Transverse colon (tissue), 4 donors: ENCODE results near the gene ICAM1. TPM values are rescaled to one million over a fixed set of nuclear protein-coding genes. Genes with fewer than 3 reads are reported as not detected.

ENCODE experiments used
- DNase-seq: peaks from one replicate; pipeline ENCODE4 v3.0.0-alpha.2; 2019
- H3K27ac ChIP-seq, 4 donors: fragments of 200-600 bp; sonication (generic); 2 replicates each; pipeline ENCODE4 v1.5.1; 2016 to 2018; ENCODE audit warnings: inconsistent platforms in 4 of 4
- H3K27me3 ChIP-seq: fragments of 200-600 bp; sonication (generic); 2 replicates; pipeline ENCODE4 v1.5.1; 2017; ENCODE audit warnings: inconsistent platforms
- H3K36me3 ChIP-seq, 4 donors: fragments of 200-600 bp; sonication (generic); 2 replicates each; pipeline ENCODE4 v1.5.1; 2017 to 2019; ENCODE audit warnings: inconsistent platforms in 4 of 4
- H3K4me1 ChIP-seq, 4 donors: fragments of 200-600 bp; sonication (generic); 2 replicates each; pipeline ENCODE4 v1.5.1; 2017 to 2020; ENCODE audit warnings: inconsistent platforms in 4 of 4
- H3K4me3 ChIP-seq, 4 donors: fragments of 200-600 bp; sonication (generic); 1 replicate in 1 of 4; 2 replicates in 3 of 4; pipeline versions ENCODE4 v1.5.1 to v1.6.1; 2017 to 2019; ENCODE audit warnings: inconsistent platforms in 4 of 4
- H3K9me3 ChIP-seq, 2 donors: fragments of 200-600 bp; sonication (generic); 2 replicates each; pipeline ENCODE4 v1.5.1; 2017 to 2019; ENCODE audit warnings: inconsistent platforms in 2 of 2
- EP300 ChIP-seq: sonication (generic); formaldehyde crosslinking; IDR thresholded peaks from one replicate; pipeline ENCODE4 v1.6.1; 2017; ENCODE audit warnings: antibody characterized with exemption, low read depth
- POLR2A ChIP-seq: fragments of 450-650 bp; IDR thresholded peaks from one replicate; pipeline ENCODE4 v1.6.1; 2016; ENCODE audit warnings: antibody characterized with exemption, mild to moderate bottlenecking, moderate library complexity
- POLR2AphosphoS5 ChIP-seq, 3 donors: sonication (generic); formaldehyde crosslinking; IDR thresholded peaks; one replicate each; pipeline ENCODE4 v1.6.1; 2016; ENCODE audit warnings: antibody characterized with exemption in 3 of 3
- WGBS, 2 donors: methylation state at CpG; one replicate each; pipeline ENCODE4 v1.1.5; 2018; ENCODE audit warnings: low coverage in 1 of 2; 5-methylcytosine and 5-hydroxymethylcytosine counted together
- in situ Hi-C, 4 donors: fragments of 200-750 bp; cut with MboI; loops; one replicate each; pipeline versions ENCODE4 v1.15.0 to v1.15.1; 2017; ENCODE audit warnings: low sequenced_read_pairs in 3 of 4, low pct_ligation_motif_present in 1 of 4, low pct_unique_long_range_greater_than_20kb in 1 of 4
- intact Hi-C: fragments of 100-400 bp; cut with DNase I; formaldehyde crosslinking; loops from one replicate; pipeline ENCODE4 v1.15.1; 2023; ENCODE audit warnings: low total_unique reads
- total RNA-seq, 4 donors: library from RNA; depleted of rRNA; stranded (reverse); fragments of >200 nt; gene quantifications; one replicate each; pipeline ENCODE4 v1.1.0, GENCODE V29; 2016
- TF ChIP-seq, protein P1 (sequence below), 5 experiments: fragments of 200-600 bp in 3 of 5; fragments of 450-650 bp in 2 of 5; sonication (generic) in 3 of 5; IDR thresholded peaks; 1 replicate in 2 of 5; 2 replicates in 3 of 5; pipeline ENCODE4 v1.5.1; 2016 to 2017; ENCODE audit warnings: antibody characterized with exemption in 5 of 5, inconsistent platforms in 3 of 5, mild to moderate bottlenecking in 2 of 5, moderate library complexity in 1 of 5

ICAM1 gene
- total RNA-seq, 4 donors from 2014 or later, result 6.4 to 26.6 (median 7.7) TPM

DNA sequence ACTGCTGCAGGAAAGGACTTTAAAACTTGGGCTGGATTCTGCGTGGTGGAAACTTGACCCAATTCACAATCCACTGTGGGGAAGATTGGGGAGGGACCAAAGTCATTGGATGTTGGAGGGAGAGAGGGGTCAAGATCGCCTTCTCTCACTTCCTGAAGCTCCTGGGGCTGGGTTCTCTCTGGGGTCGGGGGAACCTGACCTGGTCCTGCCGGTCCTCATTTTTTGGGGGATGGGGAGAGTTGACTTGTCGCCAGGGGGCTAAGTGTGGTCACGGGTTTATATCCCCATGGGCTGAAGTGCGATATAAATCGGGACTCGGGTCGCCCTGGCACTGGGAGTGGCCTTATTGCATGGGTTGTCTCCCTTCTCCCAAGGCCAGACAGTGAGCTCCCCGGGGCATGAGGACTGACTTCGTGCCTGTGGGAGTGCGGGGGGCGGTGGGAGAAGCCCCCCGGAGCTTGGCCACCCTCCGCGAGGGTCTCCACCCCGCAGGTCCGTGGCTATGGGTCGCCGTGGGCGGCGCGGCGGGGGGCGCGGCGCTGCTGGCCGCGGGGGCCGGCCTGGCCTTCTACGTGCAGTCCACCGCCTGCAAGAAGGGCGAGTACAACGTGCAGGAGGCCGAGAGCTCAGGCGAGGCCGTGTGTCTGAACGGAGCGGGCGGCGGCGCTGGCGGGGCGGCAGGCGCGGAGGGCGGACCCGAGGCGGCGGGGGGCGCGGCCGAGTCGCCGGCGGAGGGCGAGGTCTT, 25.1 kb downstream of the ICAM1 start:
- in situ Hi-C loops, result no loop called here
- Histone ChIP-seq H3K27ac (no peak overlapping the region), H3K4me1 (peaks cover 23 to 43% (median 39%) of the 10 kb centered on the region in 4 donors), H3K27me3 (peaks cover 88% of the 10 kb centered on the region), H3K4me3 (peak overlapping the region in 3 of 4 donors; percentile 1 to 36 (median 18)), H3K9me3 (no peaks in the 10 kb centered on the region), H3K36me3 (no peaks in the 10 kb centered on the region)
- DNase-seq, result no peak
- 8% methylated on average over 12 of the region's 58 CpGs; no CpG with 5 or more reads in 1 of the 2 donors for whole genome bisulfite sequencing, 2 donors
- no peak for TF ChIP-seq EP300
- TF ChIP-seq, protein P1, sequence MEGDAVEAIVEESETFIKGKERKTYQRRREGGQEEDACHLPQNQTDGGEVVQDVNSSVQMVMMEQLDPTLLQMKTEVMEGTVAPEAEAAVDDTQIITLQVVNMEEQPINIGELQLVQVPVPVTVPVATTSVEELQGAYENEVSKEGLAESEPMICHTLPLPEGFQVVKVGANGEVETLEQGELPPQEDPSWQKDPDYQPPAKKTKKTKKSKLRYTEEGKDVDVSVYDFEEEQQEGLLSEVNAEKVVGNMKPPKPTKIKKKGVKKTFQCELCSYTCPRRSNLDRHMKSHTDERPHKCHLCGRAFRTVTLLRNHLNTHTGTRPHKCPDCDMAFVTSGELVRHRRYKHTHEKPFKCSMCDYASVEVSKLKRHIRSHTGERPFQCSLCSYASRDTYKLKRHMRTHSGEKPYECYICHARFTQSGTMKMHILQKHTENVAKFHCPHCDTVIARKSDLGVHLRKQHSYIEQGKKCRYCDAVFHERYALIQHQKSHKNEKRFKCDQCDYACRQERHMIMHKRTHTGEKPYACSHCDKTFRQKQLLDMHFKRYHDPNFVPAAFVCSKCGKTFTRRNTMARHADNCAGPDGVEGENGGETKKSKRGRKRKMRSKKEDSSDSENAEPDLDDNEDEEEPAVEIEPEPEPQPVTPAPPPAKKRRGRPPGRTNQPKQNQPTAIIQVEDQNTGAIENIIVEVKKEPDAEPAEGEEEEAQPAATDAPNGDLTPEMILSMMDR (IDR thresholded peaks at IDR 0.05), result no peak
- TF ChIP-seq POLR2AphosphoS5 (IDR thresholded peaks at IDR 0.05), result no peak
- TF ChIP-seq POLR2A, result no peak
- intact Hi-C loops, result no loop called here

DNA sequence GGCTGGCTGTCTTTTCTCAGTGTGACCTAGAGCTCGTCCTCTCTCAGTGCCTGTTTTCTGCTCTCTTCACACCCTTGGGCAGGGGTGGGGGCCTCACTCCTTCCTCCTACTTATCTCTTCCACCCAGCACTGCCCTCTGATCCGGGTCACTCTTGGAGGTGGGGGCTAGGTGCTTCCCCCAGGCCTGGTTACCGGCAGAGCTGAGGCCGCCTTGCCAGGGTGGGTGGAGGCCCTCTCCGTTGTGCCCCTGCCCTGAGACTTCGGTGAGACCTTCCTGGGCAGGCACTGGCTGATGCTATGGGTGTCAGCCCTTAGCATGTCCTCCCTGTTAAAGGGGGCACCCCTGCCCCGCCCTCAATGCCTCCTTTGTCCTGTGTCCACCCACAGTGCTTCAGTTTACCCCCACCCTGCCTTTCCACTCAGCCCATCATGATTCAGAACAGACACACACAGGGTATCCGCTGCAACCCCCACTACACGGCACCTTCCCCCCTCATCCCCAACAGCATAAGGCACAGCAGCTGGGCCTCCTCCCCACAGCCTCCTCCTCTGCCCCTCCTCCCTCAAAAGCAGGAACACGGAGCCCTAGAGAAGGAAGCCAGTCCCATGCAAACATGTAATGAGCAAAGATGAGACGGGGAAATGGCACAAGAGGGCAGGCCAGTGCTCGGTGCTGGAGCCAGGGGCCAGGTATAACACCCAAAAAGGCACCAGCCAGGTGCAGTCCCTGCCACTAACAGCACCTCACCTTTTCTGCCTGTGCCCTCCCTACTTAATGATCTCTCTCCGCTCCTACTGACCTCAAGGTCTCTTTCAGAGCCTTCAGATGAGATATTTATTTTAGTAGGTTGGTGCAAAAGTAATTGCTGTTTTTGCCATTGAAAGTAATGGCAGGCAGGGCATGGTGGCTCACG, 28.9 kb downstream of the ICAM1 start:
- Histone ChIP-seq H3K4me3 (no peak overlapping the region), H3K36me3 (no peaks in the 10 kb centered on the region), H3K9me3 (no peaks in the 10 kb centered on the region), H3K27me3 (peaks cover 62% of the 10 kb centered on the region), H3K4me1 (peaks cover 10 to 19% (median 16%) of the 10 kb centered on the region in 4 donors), H3K27ac (no peak overlapping the region)
- WGBS, 2 donors, result 47% methylated on average over 14 of the region's 14 CpGs; no CpG with 5 or more reads in 1 of the 2 donors
- DNase-seq, result no peak
- intact Hi-C loops, result no loop called here
- in situ Hi-C loops, result no loop called here
- TF ChIP-seq POLR2A, result no peak
- no peak for TF ChIP-seq EP300
- TF ChIP-seq POLR2AphosphoS5 (IDR thresholded peaks at IDR 0.05), result no peak
- TF ChIP-seq, protein P1 (IDR thresholded peaks at IDR 0.05), result no peak

GRCh38 chr19:10305139-10305806, 34.4 kb downstream of the ICAM1 start:
- WGBS, 2 donors, result 83% methylated on average over 17 of the region's 17 CpGs; no CpG with 5 or more reads in 1 of the 2 donors
- peaks cover 13% of the 10 kb centered on the region for H3K27me3 ChIP-seq
- intact Hi-C loops, result no loop called here

More at GRCh38 chr19:10305139-10305806, 34.4 kb downstream of the ICAM1 start:
- peak; percentile 27 for DNase-seq
- TF ChIP-seq POLR2A, result no peak
- TF ChIP-seq EP300, result no peak
- TF ChIP-seq POLR2AphosphoS5 (IDR thresholded peaks at IDR 0.05), result no peak
- TF ChIP-seq, protein P1 (IDR thresholded peaks at IDR 0.05), result no peak
- no peak overlapping the region for H3K4me3 ChIP-seq
- H3K36me3 ChIP-seq, result no peaks in the 10 kb centered on the region
- in situ Hi-C loops, result no loop called here
- H3K27ac ChIP-seq, result no peak overlapping the region
- no peaks in the 10 kb centered on the region for H3K9me3 ChIP-seq
- H3K4me1 ChIP-seq, result peaks cover 0 to under 1% (median 0%) of the 10 kb centered on the region in 4 donors
